SK-N-SH (cell line): ENCODE measurements around the gene FSD1. TPM values are rescaled to one million over a fixed set of nuclear protein-coding genes. Genes with fewer than 3 reads are reported as not detected.

ENCODE experiments used
- CTCF ChIA-PET: fragments of 300-600, 350-600 bp; formaldehyde crosslinking; extraction: SDS; loops from one replicate; lab custom pipeline; 2021; lab: Yijun Ruan, JAX
- POLR2A ChIA-PET: fragments of 350-600 bp; sonication (Branson Sonifier 250); formaldehyde crosslinking; extraction: SDS; loops from one replicate; lab custom pipeline; 2020; ENCODE audit warnings: antibody characterized with exemption, inconsistent platforms; lab: Yijun Ruan, JAX
- DNase-seq: peaks from one replicate; pipeline ENCODE4 v3.0.0; 2012
- H2AFZ ChIP-seq: fragments of 200-600 bp; sonication (generic); 2 replicates; pipeline ENCODE4 v1.8.1; 2016; ENCODE audit warnings: antibody characterized with exemption, mild to moderate bottlenecking, low read depth
- H3F3A ChIP-seq: fragments of 200-600 bp; sonication (generic); replicated peaks from 2 replicates; pipeline ENCODE3; 2016; ENCODE audit warnings: antibody characterized with exemption, mild to moderate bottlenecking; ENCODE audit not compliant: insufficient read depth
- H3K27ac ChIP-seq, 2 experiments: fragments of 200-500 bp in 1 of 2; fragments of 200-600 bp in 1 of 2; sonication (Bioruptor generic) in 1 of 2; sonication (generic), shearing (Covaris generic) in 1 of 2; 2 replicates each; pipeline versions ENCODE4 v1.5.1 to v1.6.1; 2014 to 2016; ENCODE audit warnings: low read depth in 2 of 2, inconsistent platforms in 1 of 2, low read length in 1 of 2, mild to moderate bottlenecking in 1 of 2, mixed read lengths in 1 of 2
- H3K27me3 ChIP-seq: fragments of 200-600 bp; sonication (generic), shearing (Covaris generic); 2 replicates; pipeline ENCODE4 v1.6.1; 2016; ENCODE audit warnings: mixed run types; ENCODE audit not compliant: insufficient read depth
- H3K36me3 ChIP-seq, 2 experiments: fragments of 200-500 bp in 1 of 2; fragments of 200-600 bp in 1 of 2; sonication (Bioruptor generic) in 1 of 2; sonication (generic) in 1 of 2; replicated peaks in 1 of 2; 2 replicates each; pipeline versions ENCODE3 to v1.5.1; 2014 to 2016; ENCODE audit warnings: low read length in 1 of 2, mild to moderate bottlenecking in 1 of 2; ENCODE audit not compliant: insufficient read depth in 2 of 2, control insufficient read depth in 1 of 2
- H3K4me1 ChIP-seq, 2 experiments: fragments of 200-500 bp in 1 of 2; fragments of 200-600 bp in 1 of 2; sonication (Bioruptor generic) in 1 of 2; sonication (generic), shearing (Covaris generic) in 1 of 2; 2 replicates each; pipeline versions ENCODE4 v1.5.1 to v1.6.1; 2014 to 2016; ENCODE audit warnings: low read depth in 1 of 2, low read length in 1 of 2, mixed run types in 1 of 2; ENCODE audit not compliant: insufficient read depth in 2 of 2, control insufficient read depth in 1 of 2
- H3K4me2 ChIP-seq: fragments of 200-600 bp; sonication (generic), shearing (Covaris generic); 2 replicates; pipeline ENCODE4 v1.6.1; 2017; ENCODE audit warnings: mixed run types
- H3K4me3 ChIP-seq, 2 experiments: fragments of 200-500 bp in 1 of 2; fragments of 200-600 bp in 1 of 2; sonication (Bioruptor generic) in 1 of 2; sonication (generic), shearing (Covaris generic) in 1 of 2; 2 replicates each; pipeline versions ENCODE4 v1.5.1 to v1.8.1; 2014 to 2016; ENCODE audit warnings: low read depth in 2 of 2, inconsistent platforms in 1 of 2, low read length in 1 of 2, mild to moderate bottlenecking in 1 of 2, mixed read lengths in 1 of 2, moderate library complexity in 1 of 2
- H3K79me2 ChIP-seq: fragments of 200-600 bp; sonication (generic); 2 replicates; pipeline ENCODE4 v1.8.1; 2017; ENCODE audit warnings: mild to moderate bottlenecking; ENCODE audit not compliant: insufficient read depth
- H3K9ac ChIP-seq: fragments of 200-600 bp; sonication (generic); 2 replicates; pipeline ENCODE4 v1.6.1; 2017; ENCODE audit warnings: mixed run types
- H3K9me2 ChIP-seq: fragments of 200-600 bp; sonication (generic); 2 replicates; pipeline ENCODE4 v1.6.1; 2017; ENCODE audit warnings: mixed run types
- H3K9me3 ChIP-seq: fragments of 200-600 bp; sonication (generic); 2 replicates; pipeline ENCODE4 v1.6.1; 2017; ENCODE audit warnings: mixed run types, mild to moderate bottlenecking, moderate library complexity
- H4K20me1 ChIP-seq: fragments of 200-600 bp; sonication (generic); 2 replicates; pipeline ENCODE4 v1.6.1; 2017; ENCODE audit warnings: mild to moderate bottlenecking, mixed run types; ENCODE audit not compliant: insufficient read depth
- ELF1 ChIP-seq: IDR thresholded peaks from 2 replicates; pipeline ENCODE4 v1.4.0; 2012
- EP300 ChIP-seq, 2 experiments: IDR thresholded peaks; 2 replicates each; pipeline versions ENCODE4 v1.4.0 to v1.6.1; 2012; ENCODE audit warnings: borderline replicate concordance in 1 of 2, low read depth in 1 of 2, low read length in 1 of 2
- EZH2phosphoT487 ChIP-seq: fragments of 200-600 bp; sonication (generic); IDR thresholded peaks from 2 replicates; pipeline ENCODE4 v1.6.1; 2017; ENCODE audit warnings: low read depth, mixed run types, mild to moderate bottlenecking, antibody characterized with exemption, moderate library complexity, borderline replicate concordance
- FOSL2 ChIP-seq: IDR thresholded peaks from 2 replicates; pipeline ENCODE4 v1.4.0; 2012; ENCODE audit warnings: low read depth, mild to moderate bottlenecking, moderate library complexity, borderline replicate concordance
- GABPA ChIP-seq: IDR thresholded peaks from 2 replicates; pipeline ENCODE4 v1.4.0; 2012; ENCODE audit warnings: low read depth, mild to moderate bottlenecking
- MEF2A ChIP-seq: IDR thresholded peaks from 2 replicates; pipeline ENCODE4 v1.4.0; 2012; ENCODE audit warnings: low read depth, borderline replicate concordance
- MXI1 ChIP-seq: IDR thresholded peaks from 2 replicates; pipeline ENCODE4 v1.6.1; 2012; ENCODE audit warnings: mild to moderate bottlenecking, low read depth, low read length, improper control_type of control experiment
- NRF1 ChIP-seq: IDR thresholded peaks from 2 replicates; pipeline ENCODE4 v1.6.1; 2012; ENCODE audit warnings: low read depth, mild to moderate bottlenecking, low read length
- RXRA ChIP-seq: IDR thresholded peaks from 2 replicates; pipeline ENCODE4 v1.4.0; 2012; ENCODE audit warnings: low read depth, mild to moderate bottlenecking, borderline replicate concordance
- TAF1 ChIP-seq: IDR thresholded peaks from 2 replicates; pipeline ENCODE4 v1.6.1; 2012; ENCODE audit warnings: low read depth, mild to moderate bottlenecking, low read length, moderate library complexity, borderline replicate concordance
- TCF12 ChIP-seq: IDR thresholded peaks from 2 replicates; pipeline ENCODE4 v1.4.0; 2012
- TEAD4 ChIP-seq: IDR thresholded peaks from 2 replicates; pipeline ENCODE4 v1.4.0; 2012; ENCODE audit warnings: mild to moderate bottlenecking, borderline replicate concordance; ENCODE audit not compliant: insufficient read depth
- YY1 ChIP-seq: IDR thresholded peaks from 2 replicates; pipeline ENCODE4 v1.4.0; 2012; ENCODE audit warnings: low read depth, mild to moderate bottlenecking
- WGBS: methylation state at CpG from one replicate; pipeline ENCODE4 v1.1.6; 2017; ENCODE audit warnings: low lambda C conversion rate; 5-methylcytosine and 5-hydroxymethylcytosine counted together
- polyA plus RNA-seq, 3 experiments: library from polyadenylated mRNA; depleted of rRNA; stranded (reverse); fragments of >200 nt; gene quantifications; 2 replicates each; pipeline ENCODE4 v1.2.3, GENCODE V29; 2012
- TF ChIP-seq, protein P1 (sequence below): IDR thresholded peaks from 2 replicates; pipeline ENCODE4 v1.4.0; 2012; ENCODE audit warnings: low read depth
- TF ChIP-seq, protein P2 (sequence below): IDR thresholded peaks from 2 replicates; pipeline ENCODE4; 2012
- TF ChIP-seq, protein P3 (sequence below): fragments of 200-600 bp; sonication (generic); IDR thresholded peaks from 2 replicates; pipeline ENCODE4 v1.6.1; 2017; ENCODE audit warnings: antibody characterized with exemption, mild to moderate bottlenecking, moderate library complexity
- TF ChIP-seq, protein P4 (sequence below): IDR thresholded peaks from 2 replicates; pipeline ENCODE4 v1.4.0; 2012; ENCODE audit warnings: low read depth, borderline replicate concordance

The FSD1 gene
- polyA plus RNA-seq, 1 of the 3 experiments (the other 2 are of a cell fraction): 49.0 TPM

DNA sequence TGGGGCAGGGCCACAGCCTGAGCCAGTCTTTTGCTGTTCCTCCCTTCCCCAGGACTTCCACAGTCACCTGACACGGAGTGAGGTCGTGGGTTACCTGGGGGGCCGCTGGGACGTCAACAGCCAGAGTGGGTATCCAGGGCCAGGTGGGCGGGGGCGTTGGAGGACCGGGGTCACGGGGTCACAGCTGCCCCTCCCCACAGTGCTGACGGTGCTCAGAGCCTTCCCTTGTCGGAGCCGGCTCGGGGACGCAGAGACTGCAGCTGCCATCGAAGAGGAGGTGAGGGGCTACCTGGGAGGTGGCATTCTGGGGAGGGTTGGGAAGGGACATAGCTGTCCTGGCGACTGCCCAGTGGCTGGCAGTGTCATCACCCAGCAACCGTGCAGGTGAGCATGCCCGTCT lies 50.5 kb downstream of the FSD1 start:
- WGBS: 96% methylated on average over 3 of the region's 17 CpGs
- H3K4me2 ChIP-seq: no peak overlapping the region
- no peak overlapping the region for H3K4me3 ChIP-seq
- TF ChIP-seq TAF1: no peak
- TF ChIP-seq, protein P1, sequence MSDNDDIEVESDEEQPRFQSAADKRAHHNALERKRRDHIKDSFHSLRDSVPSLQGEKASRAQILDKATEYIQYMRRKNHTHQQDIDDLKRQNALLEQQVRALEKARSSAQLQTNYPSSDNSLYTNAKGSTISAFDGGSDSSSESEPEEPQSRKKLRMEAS: no peak
- no peak for TF ChIP-seq ELF1
- no peak for TF ChIP-seq TCF12
- TF ChIP-seq GABPA: no peak
- no peak for TF ChIP-seq NRF1
- no peak for TF ChIP-seq TEAD4
- TF ChIP-seq, protein P2, sequence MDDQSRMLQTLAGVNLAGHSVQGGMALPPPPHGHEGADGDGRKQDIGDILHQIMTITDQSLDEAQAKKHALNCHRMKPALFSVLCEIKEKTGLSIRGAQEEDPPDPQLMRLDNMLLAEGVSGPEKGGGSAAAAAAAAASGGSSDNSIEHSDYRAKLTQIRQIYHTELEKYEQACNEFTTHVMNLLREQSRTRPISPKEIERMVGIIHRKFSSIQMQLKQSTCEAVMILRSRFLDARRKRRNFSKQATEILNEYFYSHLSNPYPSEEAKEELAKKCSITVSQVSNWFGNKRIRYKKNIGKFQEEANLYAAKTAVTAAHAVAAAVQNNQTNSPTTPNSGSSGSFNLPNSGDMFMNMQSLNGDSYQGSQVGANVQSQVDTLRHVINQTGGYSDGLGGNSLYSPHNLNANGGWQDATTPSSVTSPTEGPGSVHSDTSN: no peak
- TF ChIP-seq YY1: no peak
- no peak for TF ChIP-seq EZH2phosphoT487
- TF ChIP-seq MXI1: no peak
- H3K79me2 ChIP-seq: no peaks in the 10 kb centered on the region
- DNase-seq: no peak
- H3K27ac ChIP-seq: no peak overlapping the region
- H3K9ac ChIP-seq: no peak overlapping the region
- CTCF ChIA-PET: interaction anchor here (1.0 to 9.7 kb wide), 5 partner anchors 10 to 88 kb away, joined by 3 to 130 read pairs (median 41); partner anchors contain the start of genes MPND and SH3GL1
- H2AFZ ChIP-seq: no peak overlapping the region
- POLR2A ChIA-PET: no interaction called here
- H3K9me3 ChIP-seq: no peaks in the 10 kb centered on the region
- H3F3A ChIP-seq: peaks cover 14% of the 10 kb centered on the region
- H3K4me1 ChIP-seq: no peaks in the 10 kb centered on the region
- H4K20me1 ChIP-seq: no peaks in the 10 kb centered on the region
- H3K9me2 ChIP-seq: no peaks in the 10 kb centered on the region
- no peaks in the 10 kb centered on the region for H3K27me3 ChIP-seq
- peaks cover 3 to 18% of the 10 kb centered on the region in 2 experiments for H3K36me3 ChIP-seq

DNA sequence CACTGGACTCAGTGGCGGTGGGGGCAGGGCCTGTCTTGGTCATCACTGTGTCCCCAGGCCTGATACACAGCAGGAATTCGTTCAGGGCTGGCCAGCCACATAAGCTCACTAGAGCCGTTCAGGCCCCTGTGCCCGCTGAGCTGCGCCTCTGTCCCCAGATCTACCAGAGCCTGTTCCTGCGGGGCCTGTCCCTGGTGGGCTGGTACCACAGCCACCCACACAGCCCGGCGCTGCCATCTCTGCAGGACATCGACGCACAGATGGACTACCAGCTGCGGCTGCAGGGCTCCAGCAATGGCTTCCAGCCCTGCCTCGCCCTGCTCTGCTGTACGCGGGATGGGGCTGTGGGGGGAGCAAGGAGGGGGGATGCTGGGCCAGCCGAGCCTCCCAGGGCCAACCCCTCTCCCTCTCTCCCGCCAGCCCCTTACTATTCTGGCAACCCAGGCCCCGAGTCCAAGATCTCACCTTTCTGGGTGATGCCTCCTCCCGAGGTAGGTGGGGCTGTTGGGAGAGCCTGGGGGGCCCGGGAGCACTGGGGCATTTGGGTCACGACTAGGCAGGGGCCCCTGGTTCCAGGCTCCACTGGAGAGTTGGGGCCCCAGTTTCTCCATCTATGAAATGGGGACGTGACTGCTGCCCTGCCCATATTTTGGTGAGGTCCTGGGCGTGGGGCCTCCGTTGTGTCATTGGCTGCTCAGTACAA lies 52.8 kb downstream of the FSD1 start:
- Histone ChIP-seq H3K4me2 (no peak overlapping the region), H3F3A (peaks cover 5% of the 10 kb centered on the region), H2AFZ (no peak overlapping the region), H3K4me3 (no peak overlapping the region), H3K27ac (no peak overlapping the region; a peak in 1 of 4 replicates), H3K4me1 (no peaks in the 10 kb centered on the region), H3K9me2 (no peaks in the 10 kb centered on the region), H3K79me2 (no peaks in the 10 kb centered on the region), H3K9me3 (no peaks in the 10 kb centered on the region), H3K36me3 (peaks cover 3 to 34% of the 10 kb centered on the region in 2 experiments), H4K20me1 (no peaks in the 10 kb centered on the region), H3K9ac (no peak overlapping the region), H3K27me3 (no peaks in the 10 kb centered on the region)
- peak; percentile 54 for DNase-seq
- POLR2A ChIA-PET: no interaction called here
- TF ChIP-seq RXRA (no peak), MEF2A (no peak), YY1 (no peak), TCF12 (no peak), FOSL2 (no peak), TEAD4 (no peak), EP300 (IDR thresholded peaks at IDR 0.05; ENCODE audit: borderline replicate concordance in 1 of 2, low read depth in 1 of 2, low read length in 1 of 2) (no peak)
- TF ChIP-seq, protein P3, sequence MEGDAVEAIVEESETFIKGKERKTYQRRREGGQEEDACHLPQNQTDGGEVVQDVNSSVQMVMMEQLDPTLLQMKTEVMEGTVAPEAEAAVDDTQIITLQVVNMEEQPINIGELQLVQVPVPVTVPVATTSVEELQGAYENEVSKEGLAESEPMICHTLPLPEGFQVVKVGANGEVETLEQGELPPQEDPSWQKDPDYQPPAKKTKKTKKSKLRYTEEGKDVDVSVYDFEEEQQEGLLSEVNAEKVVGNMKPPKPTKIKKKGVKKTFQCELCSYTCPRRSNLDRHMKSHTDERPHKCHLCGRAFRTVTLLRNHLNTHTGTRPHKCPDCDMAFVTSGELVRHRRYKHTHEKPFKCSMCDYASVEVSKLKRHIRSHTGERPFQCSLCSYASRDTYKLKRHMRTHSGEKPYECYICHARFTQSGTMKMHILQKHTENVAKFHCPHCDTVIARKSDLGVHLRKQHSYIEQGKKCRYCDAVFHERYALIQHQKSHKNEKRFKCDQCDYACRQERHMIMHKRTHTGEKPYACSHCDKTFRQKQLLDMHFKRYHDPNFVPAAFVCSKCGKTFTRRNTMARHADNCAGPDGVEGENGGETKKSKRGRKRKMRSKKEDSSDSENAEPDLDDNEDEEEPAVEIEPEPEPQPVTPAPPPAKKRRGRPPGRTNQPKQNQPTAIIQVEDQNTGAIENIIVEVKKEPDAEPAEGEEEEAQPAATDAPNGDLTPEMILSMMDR: no peak
- TF ChIP-seq, protein P4, sequence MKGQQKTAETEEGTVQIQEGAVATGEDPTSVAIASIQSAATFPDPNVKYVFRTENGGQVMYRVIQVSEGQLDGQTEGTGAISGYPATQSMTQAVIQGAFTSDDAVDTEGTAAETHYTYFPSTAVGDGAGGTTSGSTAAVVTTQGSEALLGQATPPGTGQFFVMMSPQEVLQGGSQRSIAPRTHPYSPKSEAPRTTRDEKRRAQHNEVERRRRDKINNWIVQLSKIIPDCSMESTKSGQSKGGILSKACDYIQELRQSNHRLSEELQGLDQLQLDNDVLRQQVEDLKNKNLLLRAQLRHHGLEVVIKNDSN: no peak
- 88% methylated on average over 6 of the region's 23 CpGs for WGBS
- CTCF ChIA-PET: interaction anchor here (1.3 to 1.6 kb wide), 2 partner anchors 18 to 89 kb away, joined by 3 to 11 read pairs; no protein-coding TSS in a partner anchor
